ENCODE measurements around the gene MAST3.

The MAST3 gene

GRCh38 chr19:18112989-18113478 is 15.5 kb downstream of the MAST3 start:
- peak; percentile 71 for DNase-seq (ENCODE audit: low spot score)

- DNase-seq (ENCODE audit: low spot score) = no peak
These were observed 16.2 kb downstream of the MAST3 start for GRCh38 chr19:18113827-18114226.

DNA sequence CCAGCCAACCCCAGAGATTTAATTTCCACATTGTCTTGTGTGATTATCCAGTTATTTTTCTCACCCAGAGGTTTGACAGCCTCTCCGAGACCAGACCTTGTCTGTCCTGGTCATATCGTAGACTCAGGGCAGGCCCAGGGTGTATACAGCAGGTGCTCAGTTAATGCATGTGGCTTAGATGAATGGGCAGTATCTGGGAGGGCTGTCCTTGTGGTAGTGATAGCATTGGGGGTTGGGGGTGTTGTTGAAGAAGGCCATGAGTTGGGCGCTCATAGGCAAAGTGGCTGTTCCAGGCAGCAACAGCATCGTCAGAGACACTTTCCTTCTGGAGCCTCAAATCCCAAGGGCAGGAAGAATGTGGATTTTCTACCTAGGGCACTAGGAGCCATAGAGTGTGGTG is 16.9 kb downstream of the MAST3 start:
- DNase-seq (ENCODE audit: low spot score) = no peak

DNA sequence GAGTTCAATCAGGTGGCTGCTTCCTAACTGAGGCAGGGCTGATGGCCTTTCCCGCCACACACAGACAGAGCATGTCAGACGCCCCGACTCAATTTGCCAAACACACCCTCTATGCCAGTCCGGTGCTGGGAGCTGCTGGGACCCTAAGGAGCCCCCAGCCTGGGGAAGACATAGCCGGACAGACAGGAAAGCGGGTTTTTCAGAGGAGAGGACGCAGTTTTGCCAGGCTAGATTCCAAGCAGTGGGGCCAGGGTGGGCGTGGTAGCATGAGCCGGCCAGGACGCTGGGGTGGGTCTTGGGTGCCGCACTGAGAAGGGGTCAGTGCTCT is 19.8 kb downstream of the MAST3 start:
- no peak for DNase-seq (ENCODE audit: low spot score)

DNA sequence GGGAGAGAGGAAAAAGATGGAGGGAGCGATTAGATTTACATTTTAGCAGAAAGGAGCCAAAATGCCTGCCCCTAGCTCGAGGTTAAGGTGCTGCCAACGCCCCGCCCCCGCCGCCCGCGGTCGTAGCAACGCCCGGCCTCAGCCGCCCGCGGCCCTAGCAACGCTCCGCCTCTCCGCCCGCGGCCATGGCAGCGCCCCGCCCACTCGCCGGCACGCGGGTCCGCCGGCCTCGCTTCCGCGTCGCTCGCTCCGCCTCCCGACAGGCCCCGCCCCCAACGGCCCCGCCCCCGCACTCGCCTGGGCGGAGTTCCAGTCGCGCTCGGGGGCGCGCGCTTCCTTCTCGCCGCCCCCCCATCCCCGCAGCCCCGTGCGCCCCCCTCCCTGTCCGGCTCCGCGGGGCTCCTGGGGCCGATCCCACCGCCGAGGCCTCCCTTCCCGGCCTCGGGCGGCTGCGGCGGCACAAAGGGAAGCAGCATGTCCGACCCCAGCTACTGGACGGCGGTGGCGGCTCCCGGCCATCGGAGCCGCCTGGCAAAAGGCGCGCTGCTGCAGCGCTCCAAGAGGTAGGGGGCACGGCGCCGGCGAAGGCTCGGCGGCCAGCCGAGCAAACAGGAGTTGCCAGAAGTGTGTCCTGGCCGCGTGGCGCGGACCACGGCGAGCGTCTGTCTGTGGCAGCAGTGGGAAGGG is 20.3 kb downstream of the MAST3 start:
- peak; percentile 84 for DNase-seq (ENCODE audit: low spot score)

- DNase-seq (ENCODE audit: low spot score) = no peak
These were observed 20.9 kb downstream of the MAST3 start for GRCh38 chr19:18118420-18119012.

DNA sequence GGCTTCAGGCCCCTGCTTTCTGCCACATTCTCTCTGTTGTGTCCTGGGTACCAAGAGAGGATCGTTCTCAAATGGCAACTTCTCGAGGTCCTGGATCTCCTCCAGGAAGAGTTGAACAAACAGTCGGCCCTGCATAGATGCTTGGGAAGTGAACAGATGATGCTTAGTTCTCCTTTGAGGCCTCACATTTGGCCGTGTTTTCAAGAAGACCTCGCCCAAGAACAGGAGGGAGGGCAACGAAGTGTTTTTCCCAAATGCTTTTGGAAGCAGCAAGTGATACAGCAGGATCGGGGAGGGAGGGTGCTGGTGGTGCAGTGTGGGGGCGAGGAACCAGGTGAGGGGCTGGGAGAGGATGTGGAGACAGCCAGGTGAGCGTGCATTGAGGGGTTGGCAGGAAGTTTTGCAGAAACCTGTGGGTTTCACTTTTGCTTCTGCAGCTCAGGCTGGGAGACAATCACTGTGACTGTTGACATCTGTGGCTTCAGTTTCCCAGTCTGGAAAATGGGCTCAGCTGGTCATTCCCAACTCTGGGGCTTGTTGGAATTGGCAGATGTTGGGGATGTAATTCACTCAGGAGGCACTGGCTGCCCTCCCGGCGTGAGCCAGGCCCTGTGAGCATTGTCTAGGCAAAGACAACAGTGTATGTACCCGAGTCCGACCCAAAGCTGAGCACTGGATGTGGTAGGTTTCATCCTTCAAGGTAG is 21.6 kb downstream of the MAST3 start:
- DNase-seq (ENCODE audit: low spot score) = no peak

DNA sequence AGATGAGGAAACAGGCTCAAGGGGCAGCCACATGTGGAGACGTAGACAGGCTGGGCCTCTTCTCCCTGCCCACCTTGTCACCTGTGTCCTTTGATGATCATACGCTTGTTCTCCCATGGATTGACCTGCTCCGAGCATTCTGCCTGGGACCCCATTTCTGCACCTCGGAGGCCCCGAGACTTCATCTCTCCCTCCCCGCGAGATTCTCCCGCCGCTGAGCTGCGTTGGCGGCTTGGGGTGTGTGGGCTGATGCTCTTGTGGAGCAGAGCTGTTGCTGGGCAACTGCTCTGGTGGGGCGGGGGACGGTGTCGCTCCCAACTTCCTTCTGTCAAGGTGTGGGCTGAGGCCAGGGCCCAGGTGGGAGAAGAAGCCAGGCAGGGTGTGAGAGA is 22.1 kb downstream of the MAST3 start:
- DNase-seq (ENCODE audit: low spot score) = no peak

- no peak for DNase-seq (ENCODE audit: low spot score)
These were observed 22.5 kb downstream of the MAST3 start for GRCh38 chr19:18120127-18120526.

GRCh38 chr19:18121166-18121565 is 23.6 kb downstream of the MAST3 start:
- DNase-seq (ENCODE audit: low spot score) = no peak

- no peak for DNase-seq (ENCODE audit: low spot score)
These were observed 24.8 kb downstream of the MAST3 start for GRCh38 chr19:18122424-18122823.

DNA sequence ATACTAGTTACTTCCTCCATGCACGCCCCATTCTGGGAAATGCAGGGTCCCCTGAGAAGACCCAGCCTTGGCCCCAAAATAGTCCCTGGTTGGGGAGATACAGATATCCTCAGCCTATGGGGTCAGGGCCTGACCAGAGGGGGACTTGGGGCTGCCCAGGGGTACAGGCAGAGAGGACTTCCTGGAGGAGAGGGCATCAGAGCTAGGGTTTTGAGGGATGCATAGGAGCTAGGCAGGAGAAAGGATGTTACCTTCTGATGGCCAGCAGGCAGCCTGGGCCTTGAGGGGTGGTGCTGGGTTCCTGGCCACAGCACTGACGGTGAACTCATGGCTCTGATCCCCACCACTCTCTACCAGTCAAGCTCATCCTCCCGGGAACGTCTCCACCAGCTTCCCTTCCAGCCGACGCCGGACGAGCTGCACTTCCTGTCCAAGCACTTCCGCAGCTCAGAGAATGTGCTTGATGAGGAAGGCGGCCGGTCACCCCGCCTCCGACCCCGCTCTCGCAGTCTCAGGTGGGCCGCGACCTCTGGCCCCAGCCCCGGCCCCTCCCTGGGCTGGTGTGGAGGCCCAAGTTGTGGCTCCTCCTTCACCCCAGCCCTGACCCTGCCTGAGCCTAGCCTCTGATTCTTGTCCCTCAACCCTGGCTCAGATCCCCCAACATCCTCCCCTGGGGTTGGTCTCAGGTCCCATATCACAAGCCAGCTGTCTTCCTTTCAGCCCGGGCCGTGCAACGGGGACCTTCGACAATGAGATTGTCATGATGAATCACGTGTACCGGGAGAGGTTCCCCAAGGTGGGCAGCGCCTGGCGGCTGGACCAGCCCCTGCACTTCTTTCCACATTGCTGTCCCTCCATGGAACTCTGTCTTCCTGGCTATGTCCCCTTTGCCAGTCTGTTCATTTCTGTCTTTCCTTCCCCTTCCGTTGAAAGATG is 25.6 kb downstream of the MAST3 start:
- no peak for DNase-seq (ENCODE audit: low spot score)

DNA sequence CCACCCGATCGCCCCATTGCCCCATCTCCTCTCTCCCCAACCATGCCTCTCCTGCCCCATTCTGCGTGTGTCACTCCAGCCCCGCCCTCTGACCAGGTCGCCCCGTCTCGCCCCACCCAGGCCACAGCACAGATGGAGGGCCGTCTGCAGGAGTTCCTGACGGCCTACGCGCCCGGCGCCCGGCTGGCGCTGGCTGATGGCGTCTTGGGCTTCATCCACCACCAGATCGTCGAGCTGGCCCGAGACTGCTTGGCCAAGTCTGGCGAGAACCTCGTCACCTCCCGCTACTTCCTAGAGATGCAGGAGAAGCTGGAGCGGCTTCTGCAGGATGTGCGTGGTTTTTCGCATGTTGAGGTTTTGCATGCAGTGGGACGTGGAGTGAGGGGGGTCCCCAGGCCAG is 26.2 kb downstream of the MAST3 start:
- DNase-seq (ENCODE audit: low spot score) = no peak

GRCh38 chr19:18126097-18126496 is 28.5 kb downstream of the MAST3 start:
- DNase-seq (ENCODE audit: low spot score) = no peak

- no peak for DNase-seq (ENCODE audit: low spot score)
These were observed 30.5 kb downstream of the MAST3 start for GRCh38 chr19:18128044-18128443.

DNA sequence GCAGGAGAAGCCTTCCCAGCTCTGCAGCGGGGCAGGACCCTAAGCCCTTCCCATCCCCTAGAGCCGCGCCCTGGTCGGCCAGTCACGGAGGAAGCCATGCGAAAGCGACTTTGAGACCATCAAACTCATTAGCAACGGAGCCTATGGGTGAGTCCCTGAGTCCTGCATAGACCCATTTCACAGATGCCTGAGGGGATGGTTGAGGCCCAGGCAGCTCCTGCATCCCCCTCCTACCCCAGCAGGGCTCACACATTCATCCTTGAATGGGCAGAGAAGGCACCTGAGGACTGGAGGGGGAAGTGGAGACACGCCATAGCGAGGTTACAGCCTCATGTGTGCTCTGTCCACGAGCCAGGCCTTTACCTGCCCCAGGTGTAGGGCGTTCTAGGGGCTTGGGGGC is 31.2 kb downstream of the MAST3 start:
- DNase-seq (ENCODE audit: low spot score) = no peak

- DNase-seq (ENCODE audit: low spot score) = no peak
These were observed 33.1 kb downstream of the MAST3 start for GRCh38 chr19:18130523-18131242.

- no peak for DNase-seq (ENCODE audit: low spot score)
These were observed 34.4 kb downstream of the MAST3 start for GRCh38 chr19:18131841-18132596.

DNA sequence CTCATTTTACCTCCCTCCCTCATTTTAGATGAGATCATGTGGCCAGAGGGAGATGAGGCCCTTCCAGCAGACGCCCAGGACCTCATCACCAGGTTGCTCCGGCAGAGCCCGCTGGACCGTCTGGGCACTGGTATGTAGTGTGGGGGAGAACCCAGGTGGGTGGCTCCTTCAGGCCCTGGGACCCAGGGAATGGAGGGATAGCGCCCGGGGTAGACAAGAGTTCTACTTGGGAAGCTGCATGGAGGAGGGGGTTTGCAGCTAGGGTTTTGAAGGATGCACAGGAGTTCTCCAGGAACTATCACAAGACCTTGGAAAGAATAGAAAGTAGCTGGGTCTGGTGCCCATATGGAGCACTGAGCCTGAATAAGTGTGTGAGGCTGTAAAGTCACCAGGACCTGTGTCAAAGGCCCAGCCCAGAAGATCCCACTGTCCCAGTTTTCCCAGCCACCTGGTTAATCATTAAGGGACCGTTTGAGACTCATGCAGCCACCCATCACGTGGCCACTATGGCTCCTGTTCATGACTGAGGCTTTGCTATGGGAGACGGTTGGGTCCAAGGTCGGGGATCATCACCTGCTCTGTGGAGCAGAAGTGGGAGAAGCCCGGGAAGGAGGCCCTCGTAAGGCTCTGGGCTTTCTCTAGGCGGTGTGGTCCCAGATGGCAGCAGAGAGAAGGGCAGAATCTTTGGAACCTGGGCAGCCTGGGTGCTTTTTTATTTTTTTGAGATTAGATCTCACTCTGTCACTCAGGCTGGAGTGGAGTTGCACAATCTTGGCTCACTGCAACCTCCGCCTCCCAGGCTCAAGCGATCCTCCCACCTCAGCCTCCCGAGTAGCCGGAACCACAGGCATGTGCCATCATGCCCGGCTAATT is 38.4 kb downstream of the MAST3 start:
- peak; percentile 84 for DNase-seq (ENCODE audit: low spot score)

DNA sequence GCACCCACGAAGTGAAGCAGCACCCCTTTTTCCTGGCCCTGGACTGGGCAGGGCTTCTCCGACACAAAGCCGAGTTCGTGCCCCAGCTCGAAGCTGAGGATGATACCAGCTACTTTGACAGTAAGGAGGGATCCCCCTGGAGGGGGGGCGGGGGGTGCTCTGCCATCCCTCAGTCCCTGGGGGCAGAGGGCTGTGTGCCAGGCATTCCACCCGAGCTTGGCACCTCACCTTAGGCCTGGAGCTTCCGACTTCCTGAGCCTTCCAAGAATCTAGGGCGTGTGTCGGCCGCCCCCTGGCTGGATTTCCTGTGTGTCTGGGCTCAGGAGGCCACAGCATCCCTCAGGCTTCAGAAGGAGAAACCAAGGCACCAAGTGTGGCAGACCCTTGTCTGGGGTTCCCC is 39.7 kb downstream of the MAST3 start:
- no peak for DNase-seq (ENCODE audit: low spot score)

All from SW480 (cell line).